Testis (tissue), 2 donors: ENCODE measurements around the gene ARF1.

Experiments used
- POLR2A ChIP-seq: fragments of 450-650 bp; IDR thresholded peaks from one replicate; pipeline ENCODE4 v1.6.1; 2017; ENCODE audit warnings: antibody characterized with exemption, mild to moderate bottlenecking, moderate library complexity
- TF ChIP-seq, protein P1 (sequence below), 3 experiments: fragments of 450-650 bp in 2 of 3; fragments of 200-600 bp in 1 of 3; sonication (generic) in 1 of 3; IDR thresholded peaks; one replicate each; pipeline ENCODE4 v1.5.1; 2016 to 2019; ENCODE audit warnings: antibody characterized with exemption in 3 of 3, mild to moderate bottlenecking in 2 of 3, moderate library complexity in 1 of 3

- TF ChIP-seq POLR2A = no peak
- TF ChIP-seq, protein P1, sequence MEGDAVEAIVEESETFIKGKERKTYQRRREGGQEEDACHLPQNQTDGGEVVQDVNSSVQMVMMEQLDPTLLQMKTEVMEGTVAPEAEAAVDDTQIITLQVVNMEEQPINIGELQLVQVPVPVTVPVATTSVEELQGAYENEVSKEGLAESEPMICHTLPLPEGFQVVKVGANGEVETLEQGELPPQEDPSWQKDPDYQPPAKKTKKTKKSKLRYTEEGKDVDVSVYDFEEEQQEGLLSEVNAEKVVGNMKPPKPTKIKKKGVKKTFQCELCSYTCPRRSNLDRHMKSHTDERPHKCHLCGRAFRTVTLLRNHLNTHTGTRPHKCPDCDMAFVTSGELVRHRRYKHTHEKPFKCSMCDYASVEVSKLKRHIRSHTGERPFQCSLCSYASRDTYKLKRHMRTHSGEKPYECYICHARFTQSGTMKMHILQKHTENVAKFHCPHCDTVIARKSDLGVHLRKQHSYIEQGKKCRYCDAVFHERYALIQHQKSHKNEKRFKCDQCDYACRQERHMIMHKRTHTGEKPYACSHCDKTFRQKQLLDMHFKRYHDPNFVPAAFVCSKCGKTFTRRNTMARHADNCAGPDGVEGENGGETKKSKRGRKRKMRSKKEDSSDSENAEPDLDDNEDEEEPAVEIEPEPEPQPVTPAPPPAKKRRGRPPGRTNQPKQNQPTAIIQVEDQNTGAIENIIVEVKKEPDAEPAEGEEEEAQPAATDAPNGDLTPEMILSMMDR (IDR thresholded peaks at IDR 0.05) = no peak
Observed at GRCh38 chr1:228038387-228039005, 44.0 kb upstream of the ARF1 start.
